Activated naive CD8-positive, alpha-beta T cell treated with anti-CD3 and anti-CD28 coated beads, Interleukin-2, amount 50 U/mL, for 24 hours (primary cell): ENCODE measurements around the gene LYAR.
"Not testable (repeated sequence)": the region's sequence is repeated elsewhere in the genome, so short reads cannot be mapped to it uniquely, and the experiment has no call there.

Experiments
- ATAC-seq: fragments of 150-1000 bp; cut with Tn5 transposase; one replicate; pipeline ENCODE4 v1.10.0; 2021
- DNase-seq: peaks from one replicate; pipeline ENCODE4 v3.0.0; 2021
- H3K27ac Mint-ChIP-seq: one replicate; pipeline ENCODE4 v1.8.0; 2021; ENCODE audit warnings: mild to moderate bottlenecking, mixed read lengths
- H3K27me3 Mint-ChIP-seq: one replicate; pipeline ENCODE4 v1.8.0; 2021; ENCODE audit warnings: mixed read lengths
- H3K36me3 Mint-ChIP-seq: one replicate; pipeline ENCODE4 v1.8.0; 2021; ENCODE audit warnings: low read depth, mixed read lengths
- H3K4me1 Mint-ChIP-seq: one replicate; pipeline ENCODE4 v1.8.0; 2021; ENCODE audit warnings: mixed read lengths
- H3K4me3 Mint-ChIP-seq: one replicate; pipeline ENCODE4 v1.8.0; 2021; ENCODE audit warnings: mild to moderate bottlenecking, moderate library complexity, mixed read lengths
- H3K9me3 Mint-ChIP-seq: one replicate; pipeline ENCODE4 v1.8.0; 2021; ENCODE audit warnings: mixed read lengths

LYAR gene

DNA sequence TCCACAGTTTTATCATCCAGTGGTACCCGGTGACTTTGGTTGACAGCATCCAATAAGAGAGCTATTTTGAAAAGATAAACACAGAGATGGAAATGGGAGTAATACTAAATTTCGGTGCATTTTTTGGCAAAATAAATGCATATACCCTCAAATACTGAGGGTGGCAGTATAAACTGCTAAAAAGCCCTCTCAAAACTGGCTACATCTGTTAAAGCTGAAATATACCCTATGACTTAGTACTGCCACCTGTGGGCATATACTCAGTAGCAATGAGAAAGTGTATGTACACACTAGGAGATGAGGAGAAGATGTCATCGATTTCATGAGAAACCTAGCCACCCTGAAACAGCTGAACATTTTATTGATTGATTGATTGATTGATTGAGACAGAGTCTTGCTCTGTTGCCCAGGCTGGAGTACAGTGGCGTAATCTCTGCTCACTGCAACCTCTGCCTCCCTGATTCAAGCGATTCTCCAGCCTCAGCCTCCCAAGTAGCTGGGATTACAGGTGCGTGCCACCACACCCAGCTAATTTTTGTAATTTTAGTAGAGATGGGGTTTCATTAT, 29.7 kb downstream of the LYAR start:
- no peaks in the 10 kb centered on the region for H3K9me3 Mint-ChIP-seq
- DNase-seq, result no peak
- peak; percentile 92 for ATAC-seq
- H3K36me3 Mint-ChIP-seq, result no peaks in the 10 kb centered on the region
- H3K27ac Mint-ChIP-seq, result peak overlapping the region; percentile 27
- H3K27me3 Mint-ChIP-seq, result no peaks in the 10 kb centered on the region
- H3K4me1 Mint-ChIP-seq, result peaks cover 3% of the 10 kb centered on the region
- no peak overlapping the region for H3K4me3 Mint-ChIP-seq

DNA sequence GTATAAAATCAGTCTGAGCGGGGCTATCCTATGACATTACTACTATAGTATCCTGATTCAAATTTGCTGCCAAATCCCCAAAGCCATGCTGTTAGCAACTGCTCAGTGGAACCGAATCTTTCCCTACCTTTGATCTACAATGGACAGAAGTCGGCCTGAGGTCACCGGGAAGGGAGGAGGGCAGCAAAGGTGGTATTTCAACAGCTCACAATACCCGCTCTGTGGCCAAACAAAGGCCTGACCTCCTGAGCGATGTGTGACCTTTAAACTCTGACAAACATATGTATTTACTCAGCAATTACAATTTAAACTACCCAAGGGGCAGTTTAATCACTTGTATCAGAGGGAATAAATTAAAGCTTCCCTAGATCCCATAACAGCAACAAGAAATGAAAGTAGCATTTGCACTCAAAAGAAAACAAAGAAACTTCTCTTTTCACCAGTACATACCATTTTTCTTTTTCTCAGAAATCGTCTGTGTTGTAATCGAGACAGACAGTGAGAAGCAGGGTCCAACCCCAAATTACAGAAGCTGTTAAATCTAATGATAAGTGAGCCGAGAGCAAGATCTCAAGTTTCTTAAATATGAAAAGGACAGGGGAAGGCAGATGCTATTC, 30.4 kb downstream of the LYAR start:
- H3K9me3 Mint-ChIP-seq, result no peaks in the 10 kb centered on the region
- H3K4me1 Mint-ChIP-seq, result peaks cover 3% of the 10 kb centered on the region
- DNase-seq (no peak), ATAC-seq (no peak)
- H3K36me3 Mint-ChIP-seq, result no peaks in the 10 kb centered on the region
- no peak overlapping the region for H3K27ac Mint-ChIP-seq
- no peak overlapping the region for H3K4me3 Mint-ChIP-seq
- no peaks in the 10 kb centered on the region for H3K27me3 Mint-ChIP-seq

DNA sequence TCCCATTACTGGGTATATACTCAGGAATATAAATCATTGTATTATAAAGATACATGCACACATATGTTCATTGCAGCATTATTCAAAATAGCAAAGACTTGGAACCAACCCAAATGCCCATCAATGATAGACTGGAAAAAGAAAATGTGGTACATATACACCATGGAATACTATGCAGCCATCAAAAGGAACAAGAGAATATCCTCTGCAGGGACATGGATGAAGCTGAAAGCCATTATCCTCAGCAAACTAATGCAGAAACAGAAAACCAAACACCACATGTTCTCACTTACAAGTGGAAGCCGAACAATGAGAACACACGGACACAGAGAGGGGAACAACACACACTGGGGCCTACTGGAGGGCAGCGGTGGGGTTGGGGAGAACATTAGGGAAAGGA, 32.2 kb downstream of the LYAR start:
- not testable (repeated sequence) for H3K27me3 Mint-ChIP-seq, H3K9me3 Mint-ChIP-seq, DNase-seq, H3K4me3 Mint-ChIP-seq, H3K36me3 Mint-ChIP-seq, H3K4me1 Mint-ChIP-seq, ATAC-seq, H3K27ac Mint-ChIP-seq

DNA sequence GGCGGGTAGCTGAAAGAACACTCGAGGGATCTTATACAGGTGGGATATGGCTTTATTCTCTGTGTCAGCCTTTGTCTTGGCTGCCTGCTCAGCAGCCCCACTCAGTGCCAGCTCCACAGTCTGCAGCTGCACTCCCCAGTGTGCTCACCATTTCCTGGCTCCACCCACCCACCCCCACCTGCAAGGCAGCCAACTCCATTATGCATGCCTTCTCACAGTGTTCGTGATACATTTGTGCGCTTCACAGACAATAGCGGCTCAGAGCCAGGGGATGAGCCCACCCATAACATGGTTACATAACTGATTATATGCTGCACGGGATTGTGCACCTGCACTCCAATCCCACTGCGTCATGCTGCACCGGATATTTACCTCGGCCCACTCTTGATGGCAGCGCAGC, 33.2 kb downstream of the LYAR start:
- H3K36me3 Mint-ChIP-seq, result no peaks in the 10 kb centered on the region
- ATAC-seq, result no peak
- no peak for DNase-seq
- H3K4me3 Mint-ChIP-seq, result no peak overlapping the region
- H3K27me3 Mint-ChIP-seq, result no peaks in the 10 kb centered on the region
- no peaks in the 10 kb centered on the region for H3K9me3 Mint-ChIP-seq
- H3K4me1 Mint-ChIP-seq, result peaks cover 8% of the 10 kb centered on the region
- no peak overlapping the region for H3K27ac Mint-ChIP-seq

DNA sequence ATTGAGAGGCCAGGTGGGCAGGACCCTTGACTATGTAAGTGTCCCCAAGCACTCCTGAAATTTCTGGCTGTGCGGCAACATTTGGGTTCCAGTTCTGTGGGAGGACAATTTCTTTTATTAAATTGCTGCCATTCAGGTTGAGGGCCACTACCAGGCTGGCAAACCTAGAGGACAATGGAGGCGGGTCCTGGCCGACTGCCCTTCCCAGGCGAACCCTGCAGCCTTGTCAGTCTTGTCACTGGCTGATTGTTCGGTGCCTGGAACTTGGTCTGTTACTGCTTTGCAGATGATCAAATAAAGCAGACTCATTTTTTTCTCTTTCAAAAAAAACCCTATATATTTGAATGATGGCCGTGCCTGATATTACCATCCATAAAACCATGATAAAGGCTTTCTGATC, 35.3 kb downstream of the LYAR start:
- no peaks in the 10 kb centered on the region for H3K27me3 Mint-ChIP-seq

DNA sequence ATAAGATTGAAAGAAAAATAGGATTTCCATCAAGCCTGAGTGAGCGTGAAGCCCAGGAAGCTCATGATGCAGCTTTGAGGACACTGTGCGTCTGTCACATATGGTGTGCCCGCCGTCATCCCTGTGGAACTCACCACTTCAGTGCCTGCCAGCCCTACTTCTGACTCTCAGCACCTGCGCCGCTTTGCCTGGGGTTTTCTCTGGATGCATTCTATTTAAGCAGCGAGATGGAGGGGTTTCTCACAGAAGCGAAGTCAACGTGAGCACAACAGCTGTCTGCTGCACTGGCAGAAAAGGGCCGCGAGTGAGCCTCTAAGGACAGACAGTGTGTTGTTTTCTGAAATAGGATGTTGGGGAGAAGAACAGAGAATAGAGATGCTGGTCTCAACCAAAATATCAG, 35.8 kb downstream of the LYAR start:
- ATAC-seq (no peak), DNase-seq (no peak)
- Mint-ChIP-seq H3K9me3 (no peaks in the 10 kb centered on the region), H3K4me1 (peaks cover 5% of the 10 kb centered on the region), H3K27ac (no peak overlapping the region), H3K4me3 (no peak overlapping the region), H3K36me3 (no peaks in the 10 kb centered on the region), H3K27me3 (no peaks in the 10 kb centered on the region)

More for the DNA sequence above, 35.3 kb downstream of the LYAR start:
- Mint-ChIP-seq H3K36me3 (no peaks in the 10 kb centered on the region), H3K27ac (no peak overlapping the region), H3K4me1 (peaks cover 5% of the 10 kb centered on the region), H3K4me3 (no peak overlapping the region), H3K9me3 (no peaks in the 10 kb centered on the region)
- no peak for ATAC-seq
- DNase-seq, result no peak

DNA sequence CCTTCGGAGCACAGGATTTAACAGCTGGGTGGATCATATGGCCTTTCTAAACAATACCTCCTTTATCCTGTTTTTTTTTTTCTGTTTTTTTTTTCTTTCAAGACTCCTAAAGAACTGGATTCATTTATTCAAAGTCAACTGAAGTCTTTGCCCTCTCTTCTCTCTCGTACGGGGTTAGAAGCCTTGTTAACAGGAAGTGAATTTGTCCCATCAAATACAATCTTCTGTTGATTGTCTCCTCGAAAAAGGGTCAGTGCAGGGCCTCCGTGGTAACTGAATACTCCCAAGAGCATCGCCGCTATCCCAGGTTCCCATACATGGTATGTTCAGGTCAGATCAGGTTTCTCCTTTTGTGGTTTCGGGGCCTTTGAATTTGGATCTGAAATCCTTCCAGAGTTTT, 40.1 kb downstream of the LYAR start:
- Mint-ChIP-seq H3K27me3 (no peaks in the 10 kb centered on the region), H3K27ac (no peak overlapping the region), H3K36me3 (peaks cover 14% of the 10 kb centered on the region), H3K4me1 (peaks cover 28% of the 10 kb centered on the region), H3K4me3 (peak overlapping the region; percentile 15), H3K9me3 (no peaks in the 10 kb centered on the region)
- no peak for ATAC-seq
- no peak for DNase-seq

DNA sequence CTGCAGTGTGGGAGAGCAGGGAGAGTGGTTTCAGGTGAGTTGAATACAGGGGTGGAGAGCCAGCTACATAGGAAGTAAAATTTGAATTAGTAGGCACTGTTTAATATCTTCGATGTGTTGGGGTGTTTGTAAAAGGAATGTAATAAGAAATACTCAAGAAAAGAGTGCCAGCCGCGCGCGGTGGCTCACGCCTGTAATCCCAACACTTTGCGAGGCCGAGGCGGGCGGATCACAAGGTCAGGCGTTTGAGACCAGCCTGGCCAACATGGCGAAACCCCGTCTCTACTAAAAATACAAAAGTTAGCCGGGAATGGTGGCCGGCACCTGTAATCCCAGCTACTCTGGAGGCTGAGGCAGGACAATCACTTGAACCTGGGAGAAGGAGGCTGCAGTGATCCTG, 40.6 kb downstream of the LYAR start:
- DNase-seq, H3K9me3 Mint-ChIP-seq, H3K27ac Mint-ChIP-seq, ATAC-seq, H3K27me3 Mint-ChIP-seq: not testable (repeated sequence)
- Mint-ChIP-seq H3K36me3 (peaks cover 14% of the 10 kb centered on the region), H3K4me3 (peak overlapping the region; percentile 98), H3K4me1 (peaks cover 28% of the 10 kb centered on the region)

DNA sequence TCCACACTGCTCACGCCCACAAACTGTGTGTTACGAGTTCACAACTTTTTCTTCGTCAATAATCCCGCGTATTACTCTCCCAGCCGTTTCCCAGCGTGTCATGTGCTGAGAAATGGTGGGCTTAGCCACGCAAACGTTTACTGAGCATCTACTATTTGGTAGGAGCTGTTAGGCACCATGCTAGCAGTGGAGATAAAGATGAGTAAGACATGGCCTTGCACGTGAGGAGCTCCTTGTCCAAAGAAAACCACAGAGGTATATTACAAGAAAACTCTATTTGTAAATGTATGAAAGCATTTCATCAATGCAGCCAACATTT, 41.1 kb downstream of the LYAR start:
- peak overlapping the region; percentile 98 for H3K27ac Mint-ChIP-seq
- no peaks in the 10 kb centered on the region for H3K9me3 Mint-ChIP-seq
- DNase-seq, result no peak
- ATAC-seq, result no peak
- H3K4me1 Mint-ChIP-seq, result peaks cover 28% of the 10 kb centered on the region
- peak overlapping the region; percentile 98 for H3K4me3 Mint-ChIP-seq
- no peaks in the 10 kb centered on the region for H3K27me3 Mint-ChIP-seq
- H3K36me3 Mint-ChIP-seq, result peaks cover 16% of the 10 kb centered on the region

DNA sequence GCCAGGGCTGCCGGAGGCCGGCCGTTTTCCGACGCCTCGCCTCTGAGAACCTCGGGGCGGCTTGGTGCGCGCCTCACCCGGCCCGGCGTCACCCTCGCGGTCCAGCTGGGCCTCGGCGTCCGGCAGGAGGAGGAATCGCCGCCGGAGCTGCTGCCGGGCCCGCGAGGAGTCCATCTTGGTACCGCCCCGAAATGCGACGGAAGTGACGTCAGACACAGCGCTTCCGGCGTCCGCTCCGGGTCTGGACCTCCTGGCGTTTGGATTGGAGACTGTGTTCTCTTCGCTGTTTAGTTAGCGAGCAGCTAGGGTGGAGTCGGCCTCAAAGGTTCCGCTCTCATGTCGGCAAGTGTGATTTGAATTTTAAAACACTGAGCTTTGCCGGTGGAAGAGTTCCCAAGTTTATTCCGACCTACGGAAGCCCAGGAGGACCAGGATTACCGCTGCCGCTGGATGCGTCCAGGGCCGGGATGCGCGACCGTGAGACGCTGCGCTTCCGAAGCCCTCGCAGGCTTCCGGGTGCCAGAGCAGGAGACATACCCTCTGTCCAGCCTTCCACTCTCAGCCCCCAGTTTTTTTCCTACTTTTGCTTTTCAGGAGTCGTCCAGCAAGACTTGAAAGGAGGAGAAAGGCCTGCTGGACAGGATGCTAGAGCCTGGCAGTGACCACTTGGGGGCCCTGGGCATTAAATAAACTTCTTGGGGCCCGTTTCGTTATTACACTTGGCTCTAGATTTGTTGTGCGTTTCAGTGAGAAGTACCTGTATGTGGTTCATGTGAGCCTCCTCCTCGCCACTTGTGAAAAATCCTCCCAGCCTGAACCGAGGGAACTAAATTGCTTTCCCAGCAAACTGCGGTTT, 41.7 kb downstream of the LYAR start, which contains the start of gene TMEM128:
Gene TMEM128, minus strand, starts transcription at position 195 of the 856 bp plus-strand sequence. Its CDS starts 21 bp downstream, at position 174.
- peak; percentile 92 for DNase-seq
- Mint-ChIP-seq H3K4me1 (peaks cover 28% of the 10 kb centered on the region), H3K9me3 (no peaks in the 10 kb centered on the region), H3K27ac (peak within 1 kb of the TSS; percentile 98), H3K4me3 (peak within 1 kb of the TSS; percentile 98), H3K36me3 (peaks cover 22% of the 10 kb centered on the region), H3K27me3 (no peaks in the 10 kb centered on the region)
- ATAC-seq, result peak; percentile 98

DNA sequence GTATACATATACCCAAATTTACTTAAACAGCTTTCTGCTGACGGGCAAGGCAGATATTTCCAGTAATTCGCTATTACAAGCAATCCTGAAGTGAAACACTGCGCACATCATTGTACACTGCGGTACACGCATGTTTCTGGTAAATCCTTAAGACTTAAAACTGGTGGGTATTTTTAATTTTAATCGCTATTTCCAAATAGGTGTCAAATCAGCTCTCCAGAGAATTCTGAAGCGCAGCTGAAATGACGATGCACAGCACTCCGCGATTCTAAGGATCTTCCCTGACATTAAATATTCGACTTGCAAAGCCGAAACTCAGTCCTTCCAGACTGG, 42.3 kb downstream of the LYAR start:
- Mint-ChIP-seq H3K27ac (peak overlapping the region; percentile 98), H3K4me1 (peaks cover 24% of the 10 kb centered on the region)
- ATAC-seq, result no peak

DNA sequence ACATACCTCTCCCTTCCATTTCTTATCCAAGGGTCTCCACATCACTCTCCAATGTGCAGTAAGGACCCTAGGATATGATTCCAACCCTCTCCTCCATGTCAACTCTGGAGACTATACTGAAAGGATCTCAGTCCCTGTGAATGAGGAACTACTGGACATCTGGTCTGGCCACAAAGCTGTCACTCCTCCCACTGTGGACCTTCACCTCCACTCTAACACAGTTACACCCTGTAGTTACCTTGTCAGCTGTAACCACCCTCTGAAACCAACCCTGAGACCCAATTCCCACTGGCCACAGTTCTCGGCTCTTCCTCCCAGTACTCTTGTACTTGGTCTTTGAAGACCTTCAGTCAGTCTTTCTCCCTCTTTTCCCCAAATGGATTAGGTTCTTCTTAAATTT, 44.8 kb downstream of the LYAR start:
- no peak overlapping the region for H3K4me3 Mint-ChIP-seq
- H3K4me1 Mint-ChIP-seq, result peaks cover 24% of the 10 kb centered on the region
- no peak for ATAC-seq
- no peak for DNase-seq
- no peaks in the 10 kb centered on the region for H3K9me3 Mint-ChIP-seq
- H3K27me3 Mint-ChIP-seq, result no peaks in the 10 kb centered on the region
- peaks cover 36% of the 10 kb centered on the region for H3K36me3 Mint-ChIP-seq
- H3K27ac Mint-ChIP-seq, result no peak overlapping the region

More for the DNA sequence above, 42.3 kb downstream of the LYAR start:
- DNase-seq, result no peak
- no peaks in the 10 kb centered on the region for H3K27me3 Mint-ChIP-seq
- H3K36me3 Mint-ChIP-seq, result peaks cover 24% of the 10 kb centered on the region
- no peaks in the 10 kb centered on the region for H3K9me3 Mint-ChIP-seq
- H3K4me3 Mint-ChIP-seq, result peak overlapping the region; percentile 98

DNA sequence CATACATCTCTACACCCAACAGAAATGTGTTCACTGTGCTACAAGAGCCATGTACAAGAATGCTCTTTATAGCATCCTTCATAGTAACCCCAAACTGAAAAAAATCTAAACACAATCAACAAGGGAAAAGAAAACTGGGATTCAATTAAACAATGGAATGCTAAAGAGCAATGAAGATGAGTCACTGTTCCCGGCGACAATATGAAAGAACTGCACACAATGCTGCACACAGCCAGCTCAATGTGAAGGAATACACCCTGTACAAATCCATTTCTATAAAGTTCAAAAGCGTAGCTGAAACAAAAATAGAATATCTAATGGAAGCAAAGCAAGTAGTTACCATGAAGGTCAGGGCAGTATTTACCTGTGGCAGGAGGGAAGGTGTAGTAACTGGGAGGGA, 50.4 kb downstream of the LYAR start:
- H3K4me3 Mint-ChIP-seq, result not testable (repeated sequence)
- peaks cover 52% of the 10 kb centered on the region for H3K36me3 Mint-ChIP-seq

DNA sequence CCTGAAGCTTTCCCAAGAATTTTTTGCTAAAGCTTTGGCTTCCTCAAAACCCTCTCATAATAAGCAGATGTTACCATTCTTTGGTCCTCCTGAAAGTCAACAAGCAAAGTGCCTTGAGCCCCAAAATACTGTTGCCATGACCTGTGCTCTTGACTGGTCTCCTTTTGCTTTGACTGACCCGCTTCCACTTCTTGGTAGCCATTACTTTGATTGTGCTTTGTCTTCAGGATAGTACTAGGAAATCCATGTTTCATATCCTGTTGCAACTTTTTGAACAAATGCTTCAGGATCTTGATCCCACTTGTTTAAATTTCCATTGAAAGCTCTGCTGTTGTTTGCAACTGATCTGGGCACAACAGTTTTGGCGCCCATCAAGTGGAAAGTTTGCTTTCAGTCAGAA, 56.3 kb downstream of the LYAR start:
- peaks cover 7% of the 10 kb centered on the region for H3K27me3 Mint-ChIP-seq
- no peak overlapping the region for H3K4me3 Mint-ChIP-seq
- no peaks in the 10 kb centered on the region for H3K4me1 Mint-ChIP-seq
- ATAC-seq (no peak), DNase-seq (no peak)
- H3K36me3 Mint-ChIP-seq, result peaks cover 25% of the 10 kb centered on the region
- H3K27ac Mint-ChIP-seq, result no peak overlapping the region
- peaks cover 12% of the 10 kb centered on the region for H3K9me3 Mint-ChIP-seq

More for the DNA sequence above, 50.4 kb downstream of the LYAR start:
- DNase-seq, ATAC-seq, H3K9me3 Mint-ChIP-seq, H3K27me3 Mint-ChIP-seq, H3K4me1 Mint-ChIP-seq, H3K27ac Mint-ChIP-seq: not testable (repeated sequence)

DNA sequence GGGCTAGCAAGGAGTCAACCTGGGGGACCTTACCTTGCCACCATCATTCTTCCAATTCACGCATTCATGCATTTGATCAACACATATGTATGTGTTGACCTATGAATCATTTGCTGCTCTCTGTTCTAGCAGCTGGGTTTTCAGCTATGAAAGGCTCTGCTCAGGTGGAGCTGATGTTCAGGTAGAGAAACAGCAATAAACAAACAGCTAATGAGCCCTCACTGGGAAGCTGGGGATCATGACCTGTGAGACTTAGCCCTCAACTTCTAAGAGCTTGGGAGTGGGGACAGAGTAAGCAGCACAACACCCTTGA, 61.6 kb downstream of the LYAR start:
- DNase-seq, result no peak
- Mint-ChIP-seq H3K36me3 (peaks cover 1% of the 10 kb centered on the region), H3K4me1 (peaks cover 8% of the 10 kb centered on the region), H3K4me3 (no peak overlapping the region), H3K9me3 (peaks cover 5% of the 10 kb centered on the region), H3K27me3 (peaks cover 49% of the 10 kb centered on the region), H3K27ac (no peak overlapping the region)
- no peak for ATAC-seq
